Measurements from ENCODE around the gene PYY.
"Not testable (repeated sequence)": the region's sequence is repeated elsewhere in the genome, so short reads cannot be mapped to it uniquely, and the experiment has no call there.

PYY gene

GRCh38 chr17:43953746-43954145 lies at the start of gene PYY:
TSS of gene PYY (minus strand) at chr17:43953940. CDS start at chr17:43953483, 457 bp downstream.
- DNase-seq (ENCODE audit: low read depth in 2 of 2) = no peak

DNA sequence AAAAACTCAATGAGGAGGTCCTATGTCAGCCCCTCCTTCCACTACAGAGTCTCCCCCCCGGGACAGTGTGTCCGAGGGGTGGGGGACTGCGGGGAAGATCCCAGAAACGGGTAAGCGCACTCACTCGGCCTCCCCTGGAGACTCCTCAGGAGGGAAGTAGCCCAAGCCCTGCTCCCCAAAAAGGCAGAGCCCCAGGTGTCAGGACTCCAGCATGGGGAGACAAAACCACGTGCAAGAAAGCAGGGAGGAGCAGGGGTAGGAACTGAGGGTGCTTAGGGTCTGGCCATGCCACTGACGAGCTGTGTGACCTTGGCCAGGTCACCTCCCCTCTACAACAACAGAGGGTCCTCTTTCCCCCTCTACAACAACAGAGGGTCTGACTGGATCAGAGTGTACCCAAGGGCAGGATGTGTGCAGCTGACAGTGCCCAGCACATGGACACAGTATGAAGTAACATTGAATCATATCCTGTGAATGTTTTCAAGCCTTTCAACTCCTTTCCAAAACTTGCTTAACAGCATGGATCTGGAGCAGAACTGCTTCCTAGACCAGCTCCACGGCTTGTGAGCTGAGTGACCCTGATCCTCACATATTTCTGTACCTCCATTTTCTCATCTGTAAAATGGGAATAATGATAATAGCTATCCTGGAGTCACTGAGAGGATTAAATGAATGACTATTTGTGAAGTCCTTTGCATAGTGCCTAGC lies 48.6 kb upstream of the PYY start:
- no peak for DNase-seq (ENCODE audit: low read depth in 2 of 2)

GRCh38 chr17:44001461-44001920 lies 47.8 kb upstream of the PYY start:
- no peak for DNase-seq (ENCODE audit: low read depth in 2 of 2)

DNA sequence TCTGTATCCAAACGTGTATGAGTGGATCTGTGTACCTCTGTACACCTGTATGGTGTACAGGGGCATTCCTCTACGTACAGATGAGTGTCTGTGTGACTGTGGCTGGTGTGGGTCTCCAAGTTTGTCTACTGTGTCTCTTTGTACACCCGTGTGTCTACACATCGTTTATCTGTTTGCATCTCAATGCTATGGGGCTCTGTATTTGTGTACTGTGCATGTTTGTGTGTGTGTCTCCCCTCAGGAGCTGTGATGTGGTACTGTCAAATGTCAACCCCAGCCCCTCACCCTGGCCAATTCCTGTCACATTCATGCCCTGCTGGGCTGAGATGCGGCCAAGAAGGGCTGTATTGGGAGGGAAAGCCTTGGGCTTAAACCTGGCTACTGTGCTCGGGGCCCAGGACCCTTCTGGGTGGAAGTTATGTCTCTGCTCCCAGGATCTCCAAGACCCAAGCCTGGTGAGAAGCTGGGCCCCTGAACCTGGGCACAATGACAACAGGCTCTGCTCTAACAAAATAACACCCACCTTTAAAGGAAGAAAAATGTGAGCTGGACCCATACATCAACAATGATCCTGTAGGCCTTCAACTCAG lies 47.2 kb upstream of the PYY start:
- DNase-seq (ENCODE audit: low read depth in 2 of 2) = no peak

DNA sequence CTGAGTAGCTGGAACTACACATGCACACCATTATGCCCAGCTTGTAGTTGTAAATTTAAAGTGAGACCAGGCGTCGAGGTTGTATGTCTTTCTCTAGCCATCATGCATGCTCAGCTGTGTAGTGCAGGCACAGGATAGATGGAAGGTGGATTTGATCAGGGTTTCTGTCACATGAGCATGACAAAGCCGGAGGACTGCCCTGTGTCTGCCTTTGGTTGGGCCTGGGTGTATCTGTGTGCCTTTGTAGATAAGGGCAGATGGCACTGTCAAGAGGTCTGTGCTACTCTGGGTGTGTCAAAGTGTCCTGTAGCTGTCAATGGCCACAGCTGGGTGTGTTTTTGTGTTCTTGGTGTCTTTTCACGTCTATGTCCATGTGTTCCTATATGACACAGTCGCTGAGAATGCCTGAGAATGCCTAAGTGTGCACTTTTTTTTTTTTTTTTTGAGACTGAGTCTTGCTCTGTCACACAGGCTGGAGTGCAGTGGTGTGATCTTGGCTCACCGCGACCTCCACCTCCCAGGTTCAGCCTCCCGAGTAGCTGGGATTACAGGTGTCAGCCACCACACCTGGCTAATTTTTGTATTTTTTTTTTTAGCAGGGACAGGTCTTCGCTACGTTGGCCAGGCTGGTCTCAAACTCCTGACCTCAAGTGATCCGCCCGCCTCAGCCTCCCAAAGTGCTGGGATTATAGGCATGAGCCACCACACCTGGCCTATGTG lies 46.6 kb upstream of the PYY start:
- DNase-seq (ENCODE audit: low read depth in 2 of 2) = no peak

- no peak for DNase-seq (ENCODE audit: low read depth in 2 of 2)
These were observed 45.3 kb upstream of the PYY start for GRCh38 chr17:43999024-43999423.

- no peak for DNase-seq (ENCODE audit: low read depth in 2 of 2)
These were observed 44.8 kb upstream of the PYY start for GRCh38 chr17:43998552-43998951.

DNA sequence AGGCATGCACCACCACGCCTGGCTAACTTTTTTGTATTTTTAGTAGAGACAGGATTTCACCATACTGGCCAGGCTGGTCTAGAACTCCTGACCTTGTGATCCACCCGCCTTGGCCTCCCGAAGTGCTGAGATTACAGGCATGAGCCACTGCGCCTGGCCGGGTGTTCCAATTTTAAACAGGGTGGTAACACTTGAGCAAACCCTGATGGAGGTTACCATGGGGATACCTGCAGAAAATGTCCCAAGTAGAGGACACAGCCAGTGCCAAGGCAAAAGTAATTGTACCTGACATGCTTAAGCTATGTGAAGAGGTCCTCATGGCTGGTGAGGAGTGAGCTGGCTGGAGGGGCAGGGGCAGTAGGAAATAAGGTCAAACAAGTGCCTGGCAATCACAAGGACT lies 43.4 kb upstream of the PYY start:
- not testable (repeated sequence) for DNase-seq (ENCODE audit: low read depth in 2 of 2)

DNA sequence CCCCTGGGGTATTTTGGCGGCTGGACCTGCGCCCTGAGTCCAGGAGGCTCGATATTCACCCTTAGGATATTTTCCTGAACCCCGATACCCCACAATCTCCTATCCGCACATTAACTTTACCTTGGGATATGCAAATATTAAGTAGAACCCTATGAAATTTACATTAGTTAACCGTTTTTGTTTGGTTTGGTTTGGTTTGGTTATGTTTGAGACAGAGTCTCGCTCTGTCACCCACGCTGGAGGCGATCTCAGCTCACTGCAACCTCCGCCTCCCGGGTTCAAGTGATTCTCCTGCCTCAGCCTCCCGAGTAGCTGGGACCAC lies 41.4 kb upstream of the PYY start:
- no peak for DNase-seq (ENCODE audit: low read depth in 2 of 2)

DNA sequence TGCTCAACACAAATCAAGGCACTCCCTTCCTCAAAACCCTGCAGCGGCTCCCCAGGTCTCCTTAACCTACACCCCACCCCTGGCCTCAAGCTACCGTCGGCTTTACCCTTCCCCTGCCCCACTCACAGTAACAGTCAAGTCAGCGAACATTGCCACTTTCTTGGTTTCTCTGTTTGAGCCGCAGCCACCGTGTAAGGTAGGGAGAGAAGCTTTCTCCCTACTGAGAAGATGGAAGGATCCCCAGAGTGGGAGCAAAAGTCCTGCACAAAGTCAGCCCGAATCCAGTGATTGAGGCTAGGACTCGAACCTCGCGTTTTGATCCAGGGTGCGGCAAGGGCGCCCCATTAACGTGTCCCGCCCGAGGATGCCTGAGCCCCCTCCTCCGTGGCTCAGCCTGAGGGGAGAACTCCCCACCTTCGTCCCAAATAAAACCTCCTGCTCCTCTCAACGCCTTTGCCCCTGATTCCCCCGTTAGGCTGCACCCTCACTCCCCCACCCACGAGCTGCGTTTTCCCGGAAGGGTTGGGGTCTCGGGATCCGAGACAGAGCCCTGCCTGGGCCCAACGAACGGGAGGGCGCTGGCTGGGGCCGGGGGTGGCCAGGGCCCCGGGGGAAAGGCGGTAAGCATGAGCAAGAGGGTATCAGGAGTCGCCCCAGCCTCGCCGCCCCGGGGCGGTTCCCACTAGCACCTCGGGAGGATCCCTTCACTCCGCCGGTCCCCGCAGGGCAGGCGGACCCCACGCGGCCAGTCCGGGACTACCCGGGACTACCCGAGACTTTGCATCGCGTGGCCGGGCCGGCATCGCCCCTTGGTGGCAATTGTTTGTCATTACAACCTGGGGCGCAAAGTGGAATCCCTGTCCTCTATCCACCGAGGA lies 40.8 kb upstream of the PYY start:
- DNase-seq (ENCODE audit: low read depth in 2 of 2) = peak; percentile 46 to 64

DNA sequence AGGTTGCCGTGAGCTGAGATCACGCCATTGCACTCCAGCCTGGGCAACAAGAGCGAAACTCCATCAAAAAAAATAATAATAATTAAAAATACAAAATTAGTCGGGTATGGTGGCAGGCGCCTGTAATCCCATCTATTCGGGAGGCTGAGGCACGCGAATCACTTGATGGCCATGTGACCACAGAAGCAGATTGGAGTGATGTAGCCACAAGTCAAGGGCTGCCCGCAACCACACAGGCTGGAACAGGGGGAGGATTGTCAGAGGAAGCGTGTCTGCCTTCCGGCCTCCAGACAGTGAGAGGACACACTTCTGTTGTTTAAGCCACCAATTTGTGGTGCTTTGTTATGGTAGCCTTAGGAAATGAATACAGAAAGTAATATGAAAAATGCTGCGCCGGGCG lies 38.9 kb upstream of the PYY start:
- DNase-seq (ENCODE audit: low read depth in 2 of 2) = no peak

DNA sequence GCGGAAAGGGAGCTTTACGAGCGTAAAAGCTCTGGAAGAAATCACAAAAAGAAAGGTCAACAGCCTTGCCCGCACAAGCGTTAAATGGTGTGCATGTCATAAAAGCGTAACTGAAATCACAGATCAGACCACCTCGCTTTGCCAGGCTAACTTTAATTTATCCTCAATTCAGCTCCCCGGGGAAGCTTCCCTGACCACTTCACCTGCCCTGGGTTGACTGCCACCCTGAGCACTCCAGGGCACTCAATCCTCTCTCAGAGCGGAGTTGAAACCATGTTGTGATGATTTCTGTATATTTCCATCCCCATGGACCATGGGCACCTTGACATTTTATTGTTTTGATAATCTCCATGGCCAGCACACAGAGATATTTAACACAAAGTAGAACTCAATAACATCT lies 34.6 kb upstream of the PYY start:
- DNase-seq (ENCODE audit: low read depth in 2 of 2) = no peak

DNA sequence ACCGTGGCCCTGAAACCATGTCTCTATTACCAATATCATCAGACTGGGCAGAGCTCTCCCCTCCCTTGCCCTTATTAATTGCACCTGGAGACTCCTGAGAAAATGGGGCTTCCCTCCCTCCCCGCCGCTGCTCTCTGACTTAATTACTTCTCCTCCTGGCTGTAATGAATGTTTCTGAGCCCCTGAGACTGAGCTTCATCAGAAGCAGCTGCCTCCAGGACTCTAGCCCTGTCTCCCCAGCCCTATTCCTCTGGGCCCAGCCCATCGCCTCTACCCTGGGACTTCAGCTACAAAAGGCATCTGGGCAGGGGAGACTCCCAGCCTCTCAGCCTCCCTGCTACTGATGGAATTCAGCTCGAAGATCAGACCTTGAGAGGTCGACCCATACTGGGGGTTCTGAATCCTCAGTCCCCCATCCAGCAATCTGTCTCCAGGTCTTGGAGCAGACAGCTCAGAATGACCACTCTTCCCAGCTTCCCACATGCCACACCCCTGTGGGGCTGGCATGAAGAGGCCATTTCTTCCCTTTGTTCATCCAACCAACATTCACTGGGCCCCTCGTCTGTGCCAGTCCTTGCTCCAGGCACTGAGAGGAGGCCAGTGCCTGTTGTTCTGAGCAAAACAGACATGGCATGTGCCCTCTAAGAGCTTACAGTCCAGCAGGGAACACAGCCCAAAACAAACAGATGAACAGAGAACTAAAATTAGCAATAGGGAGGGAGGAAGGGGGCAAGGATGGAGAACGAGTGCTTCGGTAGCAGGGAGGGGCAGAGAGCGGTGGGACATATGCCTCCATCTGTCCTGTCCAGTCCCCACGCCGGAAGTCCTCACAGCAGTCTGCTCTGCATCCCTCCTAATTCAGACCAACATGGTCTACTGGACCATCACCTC lies 33.6 kb upstream of the PYY start:
- DNase-seq (ENCODE audit: low read depth in 2 of 2) = no peak

DNA sequence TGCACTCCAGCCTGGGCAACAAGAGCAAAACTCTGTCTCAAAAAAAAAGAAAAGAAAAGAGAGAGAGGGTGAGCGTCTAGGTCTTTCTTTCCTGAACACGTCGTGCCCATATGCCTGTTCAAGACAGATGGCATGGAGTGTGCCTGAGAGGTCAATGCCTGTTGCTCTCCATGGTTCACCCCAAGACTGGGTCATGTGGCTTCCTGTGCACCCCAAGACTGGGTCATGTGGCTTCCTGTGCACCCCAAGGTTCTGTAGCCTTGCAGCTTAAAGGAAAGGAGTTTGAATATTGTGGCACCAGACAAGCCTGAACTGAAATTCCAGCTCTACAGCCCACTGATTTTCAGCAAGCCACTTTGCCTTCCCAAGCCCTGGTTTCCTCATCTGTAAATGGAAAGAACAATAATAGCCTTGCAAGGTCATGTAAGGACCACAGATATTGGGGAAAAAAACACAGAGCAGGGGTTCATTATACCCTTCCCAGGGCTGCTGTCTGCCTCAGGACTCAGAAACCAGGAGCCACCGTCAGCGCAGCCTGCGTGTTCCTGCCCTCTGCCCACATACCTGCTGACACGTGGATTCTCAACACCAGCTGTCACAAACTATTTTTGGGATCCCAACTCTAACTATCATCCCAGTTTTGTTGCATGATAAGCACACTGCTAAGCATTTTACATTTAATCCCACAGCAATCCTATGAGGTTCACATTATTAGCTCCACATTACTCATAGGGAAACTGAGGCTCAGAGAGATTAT lies 32.7 kb upstream of the PYY start:
- DNase-seq (ENCODE audit: low read depth in 2 of 2) = no peak

- DNase-seq (ENCODE audit: low read depth in 2 of 2) = no peak
These were observed 30.8 kb upstream of the PYY start for GRCh38 chr17:43984521-43984920.

- no peak for DNase-seq (ENCODE audit: low read depth in 2 of 2)
These were observed 30.0 kb upstream of the PYY start for GRCh38 chr17:43983515-43984411.

- DNase-seq (ENCODE audit: low read depth in 2 of 2) = no peak
These were observed 29.4 kb upstream of the PYY start for GRCh38 chr17:43983196-43983514.

DNA sequence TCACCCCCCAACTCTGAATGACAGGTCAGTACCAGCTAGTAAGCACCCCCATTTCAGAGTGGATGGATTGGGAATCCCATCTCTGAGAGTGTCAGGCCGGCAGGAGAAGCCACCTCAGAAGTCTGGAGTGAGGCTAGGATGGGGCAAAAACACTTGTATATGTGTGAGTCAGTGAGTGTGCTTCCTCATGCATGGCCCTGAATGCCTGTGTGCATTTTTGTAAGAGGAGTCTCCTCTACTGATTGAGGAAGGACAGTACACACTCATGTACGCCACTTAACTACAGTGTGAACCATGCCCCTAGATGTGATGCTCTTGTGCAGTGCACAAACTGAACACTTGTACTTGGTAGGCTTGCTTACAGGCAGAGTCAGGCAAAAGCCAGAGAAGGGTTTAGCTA lies 28.4 kb upstream of the PYY start:
- no peak for DNase-seq (ENCODE audit: low read depth in 2 of 2)

DNA sequence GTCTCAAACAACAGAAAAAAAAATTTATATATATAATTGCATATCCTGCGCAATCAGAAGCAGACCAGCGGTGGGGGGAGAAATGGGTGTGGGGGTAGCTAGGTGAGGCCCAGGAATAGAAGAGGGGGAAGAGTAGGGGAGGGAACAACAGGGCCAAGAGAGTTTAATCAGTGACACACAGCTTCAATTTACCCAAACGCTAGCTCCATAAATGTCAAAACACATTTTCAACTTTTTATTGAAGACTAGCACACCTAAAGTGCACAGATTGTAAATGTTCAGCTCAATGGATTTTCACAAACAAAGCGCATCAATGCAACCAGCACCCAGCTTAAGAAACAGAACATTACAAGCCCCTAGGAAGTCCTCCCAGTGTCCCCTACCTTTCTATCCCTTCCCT lies 25.9 kb upstream of the PYY start:
- no peak for DNase-seq (ENCODE audit: low read depth in 2 of 2)

- no peak for DNase-seq (ENCODE audit: low read depth in 2 of 2)
These were observed 25.3 kb upstream of the PYY start for GRCh38 chr17:43979011-43979410.

All from stimulated activated CD4-positive, alpha-beta T cell treated with anti-CD3 and anti-CD28 coated beads, Interleukin-12 subunit alpha, Interleukin-12 subunit beta, amount 100 ng/mL, for 24 hours (primary cell).